ENCODE results near the gene PGAP1.
"Not testable (repeated sequence)": the region's sequence is repeated elsewhere in the genome, so short reads cannot be mapped to it uniquely, and the experiment has no call there.

PGAP1 gene

GRCh38 chr2:196949116-196949515, 22.6 kb upstream of the PGAP1 start:
- DNase-seq, result no peak

GRCh38 chr2:196944570-196944969, 18.1 kb upstream of the PGAP1 start:
- DNase-seq, result no peak

- no peak for DNase-seq
These were observed 15.0 kb upstream of the PGAP1 start for GRCh38 chr2:196941398-196942078.

GRCh38 chr2:196939371-196939770, 12.9 kb upstream of the PGAP1 start:
- no peak for DNase-seq

- DNase-seq, result no peak
These were observed 8.9 kb upstream of the PGAP1 start for GRCh38 chr2:196935432-196935831.

GRCh38 chr2:196934672-196935071, 8.2 kb upstream of the PGAP1 start:
- DNase-seq, result no peak

- no peak for DNase-seq
These were observed 5.0 kb upstream of the PGAP1 start for GRCh38 chr2:196931555-196931954.

- peak; percentile 90 for DNase-seq
These were observed 1.1 kb upstream of the PGAP1 start for GRCh38 chr2:196927376-196928225.

GRCh38 chr2:196925768-196926561, 542 bp downstream of the PGAP1 start:
- peak; percentile 37 for DNase-seq

GRCh38 chr2:196925051-196925767, 1.3 kb downstream of the PGAP1 start:
- no peak for DNase-seq

- no peak for DNase-seq
These were observed 2.5 kb downstream of the PGAP1 start for GRCh38 chr2:196924051-196924450.

- DNase-seq, result no peak
These were observed 7.6 kb downstream of the PGAP1 start for GRCh38 chr2:196918927-196919326.

- DNase-seq, result no peak
These were observed 8.7 kb downstream of the PGAP1 start for GRCh38 chr2:196917802-196918201.

GRCh38 chr2:196915507-196916189, 10.9 kb downstream of the PGAP1 start:
- DNase-seq, result peak; percentile 39

- peak; percentile 86 for DNase-seq
These were observed 11.5 kb downstream of the PGAP1 start for GRCh38 chr2:196914867-196915460.

- DNase-seq, result no peak
These were observed 12.8 kb downstream of the PGAP1 start for GRCh38 chr2:196913691-196914090.

- not testable (repeated sequence) for DNase-seq
These were observed 21.1 kb downstream of the PGAP1 start for GRCh38 chr2:196905365-196905764.

GRCh38 chr2:196902828-196903227, 23.7 kb downstream of the PGAP1 start:
- no peak for DNase-seq

- no peak for DNase-seq
These were observed 25.7 kb downstream of the PGAP1 start for GRCh38 chr2:196900843-196901242.

GRCh38 chr2:196899976-196900375, 26.5 kb downstream of the PGAP1 start:
- no peak for DNase-seq

GRCh38 chr2:196891136-196891535, 35.4 kb downstream of the PGAP1 start:
- DNase-seq, result no peak

- no peak for DNase-seq
These were observed 39.1 kb downstream of the PGAP1 start for GRCh38 chr2:196887431-196887830.
